H1 (cell line): ENCODE measurements around the gene SPEN. TPM values are rescaled to one million over a fixed set of nuclear protein-coding genes. Genes with fewer than 3 reads are reported as not detected.

ENCODE experiments used
- BRCA1 ChIP-seq: IDR thresholded peaks from 2 replicates; pipeline ENCODE4 v1.6.1; 2012; ENCODE audit warnings: low read depth, low read length, improper control_type of control experiment
- CBX5 ChIP-seq: fragments of 300-800, 300-1000 bp; sonication (generic); IDR thresholded peaks from 2 replicates; pipeline ENCODE4 v1.7.1; 2016; ENCODE audit warnings: antibody characterized with exemption, low read length, low read depth
- CBX8 ChIP-seq: fragments of 300-800, 300-1000 bp; sonication (generic); IDR thresholded peaks from 2 replicates; pipeline ENCODE4 v1.7.1; 2016; ENCODE audit warnings: low read depth, low read length, borderline replicate concordance
- EZH2 ChIP-seq: fragments of 200-600 bp; sonication (generic); IDR thresholded peaks from 2 replicates; pipeline ENCODE4 v1.7.1; 2012; ENCODE audit warnings: low read depth, mild to moderate bottlenecking, moderate library complexity, low read length, inconsistent platforms; ENCODE audit not compliant: severe bottlenecking
- POU5F1 ChIP-seq: IDR thresholded peaks from 2 replicates; pipeline ENCODE4 v1.6.1; 2011; ENCODE audit warnings: low read depth, mild to moderate bottlenecking, low read length, moderate library complexity
- RAD21 ChIP-seq, 2 experiments: IDR thresholded peaks in 1 of 2; conservative IDR thresholded peaks in 1 of 2; 2 replicates each; pipeline ENCODE4 v1.6.1; 2011; ENCODE audit warnings: low read depth in 2 of 2, low read length in 2 of 2, improper control_type of control experiment in 1 of 2, inconsistent platforms in 1 of 2, mild to moderate bottlenecking in 1 of 2, moderate library complexity in 1 of 2
- SIN3A ChIP-seq, 2 experiments: IDR thresholded peaks in 1 of 2; conservative IDR thresholded peaks in 1 of 2; 2 replicates each; pipeline ENCODE4 v1.6.1; 2011 to 2012; ENCODE audit warnings: low read length in 2 of 2, improper control_type of control experiment in 1 of 2, low read depth in 1 of 2, mild to moderate bottlenecking in 1 of 2
- SIX5 ChIP-seq: IDR thresholded peaks from 2 replicates; pipeline ENCODE4 v1.6.1; 2011; ENCODE audit warnings: mild to moderate bottlenecking, low read depth, low read length
- SUZ12 ChIP-seq: fragments of 200-600 bp; sonication (generic); IDR thresholded peaks from 2 replicates; pipeline ENCODE4 v1.6.1; 2012; ENCODE audit warnings: mild to moderate bottlenecking, inconsistent platforms, low read length, moderate library complexity, mixed read lengths
- TAF7 ChIP-seq: optimal IDR thresholded peaks from 2 replicates; pipeline ENCODE3; 2011; ENCODE audit warnings: low read depth, mild to moderate bottlenecking, inconsistent platforms, low read length, moderate library complexity, borderline replicate concordance
- TCF12 ChIP-seq: IDR thresholded peaks from 2 replicates; pipeline ENCODE4 v1.6.1; 2011; ENCODE audit warnings: low read depth, mild to moderate bottlenecking, low read length
- polyA plus RNA-seq, 7 experiments: library from polyadenylated mRNA; depleted of rRNA in 3 of 7; stranded (reverse) in 5 of 7; unstranded in 2 of 7; fragments of >200 nt in 5 of 7; fragments of 200-250 nt in 2 of 7; gene quantifications; 1 replicate in 5 of 7; 2 replicates in 1 of 7; 4 replicates in 1 of 7; pipeline versions ENCODE4 v1.2.1 to v1.2.3, GENCODE V29; 2011 to 2013; ENCODE audit warnings: missing spikeins in 2 of 7, mixed read lengths in 2 of 7
- total RNA-seq: library from RNA; stranded (reverse); fragmentation: NEBNext Ultra II Directional; extraction: Animal tissue kit (Norgen Biotek cat#: 25700); gene quantifications from 2 replicates; pipeline ENCODE4 v1.2.1, GENCODE V29; 2021

The SPEN gene
- total and polyA plus RNA-seq, 2 of the 8 experiments (the other 6 are each of a cell fraction or from before 2014, with no cell fraction given), result 12.5 to 52.1 TPM

- TF ChIP-seq SUZ12 (no peak), TCF12 (no peak), RAD21 (IDR thresholded peaks at IDR 0.05 in 1 of 2, conservative IDR thresholded peaks at IDR 0.05 in 1 of 2; ENCODE audit: low read depth in 2 of 2, low read length in 2 of 2) (no peak), TAF7 (no peak), CBX8 (no peak), POU5F1 (no peak), CBX5 (no peak), BRCA1 (no peak), SIX5 (no peak), EZH2 (no peak), SIN3A (conservative IDR thresholded peaks at IDR 0.05 in 1 of 2, IDR thresholded peaks at IDR 0.05 in 1 of 2; ENCODE audit: low read depth in 1 of 2, low read length in 2 of 2) (no peak)
Measured at GRCh38 chr1:15988856-15989736, 141.6 kb downstream of the SPEN start (continued).
